Fibroblast of mammary gland (primary cell): Measurements from ENCODE around the gene PPP3CA.

Experiments
- DNase-seq: peaks from one replicate; pipeline ENCODE4 v3.0.0-alpha.2; 2010; ENCODE audit warnings: low read depth
- H3K4me3 ChIP-seq: 2 replicates; pipeline ENCODE4 v1.5.1; 2011; ENCODE audit warnings: low read depth, mild to moderate bottlenecking, low read length, moderate library complexity; ENCODE audit not compliant: control insufficient read depth
- TF ChIP-seq, protein P1 (sequence below): conservative IDR thresholded peaks from 2 replicates; pipeline ENCODE4 v1.5.1; 2011; ENCODE audit warnings: low read depth, low read length, inconsistent platforms; ENCODE audit not compliant: control insufficient read depth, insufficient read depth

Gene PPP3CA

DNA sequence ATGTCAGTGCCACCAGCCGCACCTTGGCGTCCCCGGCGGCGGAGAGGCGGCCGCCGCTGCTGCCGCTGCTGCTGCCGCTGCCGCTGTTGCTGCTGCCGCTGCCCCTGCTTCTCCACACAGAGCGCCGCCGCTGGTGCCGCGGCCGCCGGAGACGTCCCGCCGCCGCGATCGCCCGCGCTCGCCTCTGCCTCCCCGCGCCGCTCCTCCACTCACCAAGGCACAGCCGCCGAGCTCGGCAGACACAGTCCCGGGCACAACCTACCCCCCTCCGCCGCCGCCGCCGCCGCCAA is at the start of gene PPP3CA:
TSS of gene PPP3CA (minus strand) at position 260 of the 290 bp plus-strand sequence.
- DNase-seq, result no peak
- TF ChIP-seq, protein P1, sequence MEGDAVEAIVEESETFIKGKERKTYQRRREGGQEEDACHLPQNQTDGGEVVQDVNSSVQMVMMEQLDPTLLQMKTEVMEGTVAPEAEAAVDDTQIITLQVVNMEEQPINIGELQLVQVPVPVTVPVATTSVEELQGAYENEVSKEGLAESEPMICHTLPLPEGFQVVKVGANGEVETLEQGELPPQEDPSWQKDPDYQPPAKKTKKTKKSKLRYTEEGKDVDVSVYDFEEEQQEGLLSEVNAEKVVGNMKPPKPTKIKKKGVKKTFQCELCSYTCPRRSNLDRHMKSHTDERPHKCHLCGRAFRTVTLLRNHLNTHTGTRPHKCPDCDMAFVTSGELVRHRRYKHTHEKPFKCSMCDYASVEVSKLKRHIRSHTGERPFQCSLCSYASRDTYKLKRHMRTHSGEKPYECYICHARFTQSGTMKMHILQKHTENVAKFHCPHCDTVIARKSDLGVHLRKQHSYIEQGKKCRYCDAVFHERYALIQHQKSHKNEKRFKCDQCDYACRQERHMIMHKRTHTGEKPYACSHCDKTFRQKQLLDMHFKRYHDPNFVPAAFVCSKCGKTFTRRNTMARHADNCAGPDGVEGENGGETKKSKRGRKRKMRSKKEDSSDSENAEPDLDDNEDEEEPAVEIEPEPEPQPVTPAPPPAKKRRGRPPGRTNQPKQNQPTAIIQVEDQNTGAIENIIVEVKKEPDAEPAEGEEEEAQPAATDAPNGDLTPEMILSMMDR, result no peak
- H3K4me3 ChIP-seq, result peak within 1 kb of the TSS; percentile 85

DNA sequence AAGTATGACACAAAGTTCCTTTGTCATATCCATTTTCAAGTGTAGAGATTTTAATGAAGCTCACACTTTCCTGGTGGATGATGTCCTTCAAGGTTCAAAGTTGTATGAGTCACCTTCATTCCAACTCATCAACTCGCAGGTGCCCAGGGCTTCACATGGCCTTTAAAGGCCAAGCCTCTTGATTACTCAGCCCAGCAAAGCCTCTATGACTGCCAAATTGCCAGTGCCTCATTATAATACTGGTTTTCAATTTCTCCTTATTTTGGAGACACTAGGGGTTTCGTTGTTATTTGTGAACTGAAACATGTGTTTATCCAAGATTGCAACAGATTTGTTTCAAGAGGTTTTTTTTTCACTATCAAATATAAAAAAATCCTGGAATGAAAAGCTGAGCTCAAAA is 45.9 kb upstream of the PPP3CA start:
- H3K4me3 ChIP-seq, result no peak overlapping the region
- TF ChIP-seq, protein P1, result no peak
- peak; percentile 78 for DNase-seq

DNA sequence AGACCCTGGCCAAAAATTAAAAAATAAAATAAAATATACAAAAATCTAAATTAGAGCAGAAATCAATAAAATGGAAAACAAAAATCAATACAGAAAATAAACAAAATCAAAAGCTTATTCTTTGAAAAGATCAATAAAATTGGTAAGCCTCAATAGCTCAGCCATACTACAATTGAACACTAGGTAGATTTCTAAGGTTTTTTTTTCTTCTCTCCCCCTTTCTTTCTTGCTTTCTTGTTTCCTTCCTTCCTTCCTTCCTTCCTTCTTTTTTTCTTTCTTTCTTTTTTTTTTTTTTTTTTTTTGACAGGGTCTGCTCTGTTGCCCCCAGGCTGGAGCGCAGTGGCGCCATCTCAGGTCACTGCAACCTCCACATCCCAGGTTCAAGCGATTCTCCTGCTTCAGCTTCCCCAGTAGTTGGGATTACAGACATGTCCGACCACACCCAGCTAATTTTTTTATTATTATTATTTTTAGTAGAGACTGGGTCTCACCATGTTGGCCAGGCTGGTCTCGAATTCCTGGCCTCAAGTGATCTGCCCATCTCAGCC is 23.4 kb upstream of the PPP3CA start:
- TF ChIP-seq, protein P1, result no peak
- DNase-seq, result no peak
- H3K4me3 ChIP-seq, result no peak overlapping the region

DNA sequence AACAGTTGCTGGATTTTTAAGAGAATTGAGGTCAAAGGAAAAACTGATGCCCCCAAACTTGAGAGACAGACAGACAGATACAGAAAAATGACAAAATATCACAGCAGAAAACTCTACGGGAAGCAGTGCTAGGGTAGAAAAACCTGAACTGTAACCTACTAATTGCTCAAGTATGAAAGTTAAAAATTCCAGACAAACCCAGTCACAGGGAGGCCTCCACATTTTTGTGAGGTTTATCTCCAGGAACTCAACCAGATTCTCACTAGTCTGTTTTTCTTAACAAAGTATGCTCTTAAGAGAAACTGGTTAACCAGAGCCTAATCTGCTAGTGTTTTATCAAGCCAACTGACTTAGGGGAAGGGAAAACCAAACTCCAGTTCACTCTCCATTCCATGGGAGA is 19.9 kb upstream of the PPP3CA start:
- H3K4me3 ChIP-seq, result no peak overlapping the region
- DNase-seq, result peak; percentile 84
- TF ChIP-seq, protein P1, result no peak

DNA sequence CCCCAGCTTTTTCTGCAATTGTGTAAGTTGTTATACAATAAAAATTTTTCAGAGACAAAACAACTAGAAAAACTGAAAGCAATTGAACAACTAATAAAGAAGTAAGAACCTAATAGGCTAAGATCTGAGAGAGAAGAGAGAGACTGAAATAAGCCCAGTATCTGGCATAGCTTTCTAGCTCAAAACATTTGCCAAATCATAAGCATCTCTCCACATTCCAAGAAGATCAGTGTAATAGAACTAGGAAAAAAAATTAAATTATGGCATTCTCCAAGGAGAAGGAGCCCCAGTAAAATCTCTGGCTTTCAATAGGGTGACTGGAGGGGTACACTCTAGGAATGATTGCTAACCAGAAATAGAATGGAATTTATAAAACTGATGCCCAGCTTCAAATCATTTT is 19.0 kb upstream of the PPP3CA start:
- TF ChIP-seq, protein P1, result no peak
- DNase-seq, result no peak
- no peak overlapping the region for H3K4me3 ChIP-seq

DNA sequence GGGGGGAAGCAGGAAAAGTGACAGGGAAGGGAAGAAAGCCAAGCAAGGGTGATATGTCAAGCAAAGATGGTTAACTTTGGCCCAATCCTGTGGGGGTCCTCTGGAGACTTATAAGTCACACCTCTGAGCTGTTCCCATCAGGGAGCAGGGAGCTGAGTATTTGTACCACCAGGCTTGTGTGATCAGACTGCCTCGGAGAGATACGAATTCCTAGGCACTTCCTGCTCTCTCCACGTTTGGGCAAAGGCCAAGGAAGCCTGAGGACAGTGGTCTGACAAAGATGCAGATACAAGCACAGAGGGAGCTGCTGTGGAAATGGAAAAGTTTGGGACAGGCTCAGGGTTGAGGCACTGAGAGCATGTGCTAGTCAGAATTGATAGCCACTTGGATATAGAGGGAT is 10.4 kb upstream of the PPP3CA start:
- TF ChIP-seq, protein P1, result no peak
- peak; percentile 24 for DNase-seq
- no peak overlapping the region for H3K4me3 ChIP-seq

DNA sequence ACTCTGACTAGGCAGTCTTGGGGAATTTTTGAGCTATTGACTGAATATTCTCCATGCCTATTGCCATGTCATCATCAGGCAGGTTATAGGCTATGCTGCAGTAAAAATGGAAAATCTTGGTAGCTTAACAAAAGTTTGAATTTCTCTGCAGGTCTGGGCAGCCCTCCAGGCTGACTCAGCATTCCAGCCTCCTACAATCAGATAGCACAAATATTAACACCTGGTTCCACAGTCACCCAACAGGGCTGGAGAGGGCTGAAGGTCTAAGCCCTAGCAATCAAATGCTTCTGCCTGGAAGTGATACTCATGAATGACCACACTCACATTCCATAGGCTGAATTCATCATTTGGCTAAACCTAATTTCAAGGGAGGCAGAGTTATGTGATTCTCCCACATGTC is 9.6 kb upstream of the PPP3CA start:
- H3K4me3 ChIP-seq, result no peak overlapping the region
- TF ChIP-seq, protein P1, result no peak
- DNase-seq, result peak; percentile 93
